HTR-8/SVneo (cell line): ENCODE measurements around the gene CHRNE.
A peak's percentile ranks its signal among the peaks of the same experiment; 100 is the strongest.

Experiments
- DNase-seq: peaks from one replicate; pipeline ENCODE4 v3.0.0; 2011; ENCODE audit warnings: low spot score, mixed read lengths; ENCODE audit not compliant: insufficient read length
- FAIRE-seq: peaks from 2 replicates; lab custom pipeline; 2011; peaks lifted over from hg19 to GRCh38; lab: Jason Lieb, UNC

Gene CHRNE

GRCh38 chr17:4903051-4903818 lies at the start of gene CHRNE:
CHRNE (minus strand) TSS chr17:4903098; CDS start chr17:4903063, 35 bp downstream.
- peak; percentile 77 for DNase-seq
- peak; percentile 93 for FAIRE-seq

DNA sequence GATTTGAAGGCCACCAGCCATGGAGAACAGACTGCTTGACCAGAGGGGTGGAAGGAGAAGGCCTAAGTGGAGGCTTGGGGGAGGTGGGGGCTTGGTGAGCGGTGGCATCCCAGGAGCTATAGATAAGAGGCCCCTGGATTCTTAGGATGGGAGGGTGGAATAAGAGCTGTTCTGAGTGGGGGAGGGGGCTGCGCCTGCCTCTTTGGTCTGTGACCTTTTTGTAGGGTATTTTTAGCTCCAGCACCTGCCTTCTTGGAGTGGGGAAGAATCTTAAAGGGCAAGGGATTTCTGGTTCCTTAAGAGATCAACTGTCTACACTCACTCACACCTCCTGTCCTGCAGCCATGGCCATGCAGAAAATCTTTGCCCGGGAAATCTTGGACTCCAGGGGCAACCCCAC lies 48.6 kb upstream of the CHRNE start:
- DNase-seq (no peak), FAIRE-seq (no peak)

DNA sequence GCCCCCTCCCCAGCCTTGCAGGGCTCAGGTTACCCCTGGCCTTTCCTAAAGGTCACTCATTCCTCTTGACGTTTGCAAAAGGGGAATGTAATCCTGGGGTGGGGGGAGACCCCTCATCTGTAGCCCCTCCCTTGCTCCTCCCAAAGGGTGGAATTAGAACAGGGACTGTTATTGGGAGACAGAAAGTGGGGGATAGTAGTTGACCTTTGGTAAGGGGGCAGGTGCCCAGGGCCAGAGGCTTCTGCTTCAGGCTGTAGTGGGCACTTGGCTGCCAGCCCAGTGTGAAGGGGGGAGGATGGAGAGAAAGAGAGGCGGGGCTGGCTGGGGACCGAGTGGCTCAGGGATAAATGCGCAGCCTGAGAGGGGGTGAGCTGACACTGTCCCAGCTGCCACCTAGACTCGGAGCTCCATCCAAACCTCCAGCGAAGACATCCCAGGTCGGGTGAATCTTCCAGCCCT lies 47.9 kb upstream of the CHRNE start, which contains the start of gene ENO3:
TSS of gene ENO3 (plus strand) at position 374 of the 459 bp plus-strand sequence. CDS start 711 bp downstream, outside the sequence.
- FAIRE-seq, result no peak
- no peak for DNase-seq

GRCh38 chr17:4950075-4950745 lies 47.3 kb upstream of the CHRNE start:
- FAIRE-seq, result no peak

DNA sequence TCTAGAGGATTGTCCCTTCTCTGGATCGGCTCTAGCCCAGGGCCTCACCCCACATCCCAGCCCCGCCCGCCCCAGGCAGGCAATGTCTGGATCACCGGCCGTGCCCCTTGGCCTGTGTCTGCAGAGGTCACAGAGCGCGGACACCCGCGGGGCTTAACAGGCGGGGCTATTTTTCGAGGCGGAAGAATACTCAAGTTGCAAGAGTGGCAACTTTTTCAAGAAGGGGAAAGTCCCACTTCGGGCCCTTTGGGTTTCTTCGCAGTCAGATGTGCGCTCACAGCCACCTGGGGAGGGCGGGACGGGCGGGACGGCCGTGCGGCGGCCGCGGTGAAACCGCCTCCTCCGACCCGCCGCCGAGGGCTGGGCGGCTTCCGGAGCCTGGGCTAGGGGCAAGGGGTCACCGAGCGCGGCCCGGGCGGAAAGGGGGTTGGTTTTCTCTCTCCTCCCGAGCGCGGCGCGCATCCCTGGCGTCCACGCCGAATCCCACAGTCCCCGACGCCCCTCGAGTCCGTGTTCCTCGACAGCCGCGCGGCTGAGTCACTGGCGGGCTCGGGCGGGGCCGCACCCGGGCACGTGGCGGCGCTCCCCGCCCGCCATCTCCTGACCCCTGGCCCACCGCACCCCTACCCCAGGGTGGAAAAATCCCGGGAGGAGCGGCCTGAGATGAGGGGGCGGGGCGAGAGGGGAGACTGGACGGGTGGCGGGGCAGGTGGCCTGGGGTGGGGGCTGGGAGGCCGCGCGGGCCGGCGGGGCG lies 46.6 kb upstream of the CHRNE start:
- FAIRE-seq, result peak; percentile 87
- DNase-seq, result no peak

More at GRCh38 chr17:4950075-4950745, 47.3 kb upstream of the CHRNE start:
- peak; percentile 65 for DNase-seq

DNA sequence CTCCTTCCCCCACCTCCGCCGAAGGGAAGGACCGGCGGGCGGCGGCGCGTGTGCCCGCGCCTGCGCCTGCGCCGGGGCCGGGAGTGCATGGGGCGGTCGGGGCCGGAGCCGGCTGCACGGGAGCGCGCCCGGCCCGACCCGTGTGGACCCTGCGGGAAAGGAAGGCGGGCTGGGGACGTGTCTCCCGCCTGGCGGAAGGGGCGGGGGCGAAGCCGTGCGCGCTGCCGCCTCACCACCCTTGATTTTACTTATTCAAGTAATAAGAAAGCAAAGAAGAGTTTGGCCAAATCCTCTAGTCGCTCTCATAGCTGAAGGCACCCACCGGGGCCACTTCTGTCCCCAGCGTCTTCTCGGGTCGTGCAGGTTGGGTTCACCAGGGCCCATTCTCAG lies 46.0 kb upstream of the CHRNE start:
- peak; percentile 93 for DNase-seq
- FAIRE-seq, result peak; percentile 88

- FAIRE-seq, result peak; percentile 86
- peak; percentile 88 for DNase-seq
Measured at GRCh38 chr17:4948166-4948930, 45.5 kb upstream of the CHRNE start, which contains the start of gene PFN1. PFN1 (minus strand) TSS chr17:4948530; CDS start chr17:4948394, 136 bp downstream.

DNA sequence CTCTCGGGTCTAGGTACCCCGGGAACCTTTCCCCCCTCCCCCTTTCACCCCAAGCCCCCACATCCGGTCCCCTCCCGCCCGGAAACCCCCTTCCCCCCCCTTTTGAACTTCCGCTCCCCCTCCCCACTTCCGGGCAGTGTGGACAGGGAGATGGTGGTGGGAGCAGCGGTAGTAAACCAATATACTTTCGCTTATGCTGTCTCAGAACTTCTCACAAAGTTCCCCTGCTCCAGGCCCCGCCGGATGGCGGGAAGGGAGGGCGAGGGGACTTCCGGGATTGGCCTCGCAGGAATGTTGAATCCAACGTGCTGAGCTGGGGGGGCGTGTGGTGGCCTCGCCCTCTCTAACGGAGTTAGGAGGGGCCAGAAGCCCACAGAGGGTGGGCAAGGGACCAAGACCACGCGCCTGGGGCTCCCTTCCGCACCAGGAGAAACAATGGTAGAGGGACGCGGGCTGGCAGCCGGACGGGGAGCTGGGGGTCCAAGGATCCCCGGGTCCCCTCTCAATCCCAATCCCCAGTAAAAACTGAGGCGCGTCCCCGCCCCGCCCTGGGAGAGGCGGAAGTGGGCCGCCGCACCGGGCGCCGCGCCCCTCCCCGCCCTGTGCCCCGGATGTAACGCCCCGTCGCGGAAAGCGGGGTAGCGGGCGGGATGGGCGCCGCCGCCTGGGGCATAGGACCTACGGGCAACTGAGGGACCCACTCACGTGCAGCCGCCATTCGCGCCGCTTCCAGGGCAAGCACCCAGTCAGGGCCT lies 44.7 kb upstream of the CHRNE start:
- DNase-seq, result no peak

DNA sequence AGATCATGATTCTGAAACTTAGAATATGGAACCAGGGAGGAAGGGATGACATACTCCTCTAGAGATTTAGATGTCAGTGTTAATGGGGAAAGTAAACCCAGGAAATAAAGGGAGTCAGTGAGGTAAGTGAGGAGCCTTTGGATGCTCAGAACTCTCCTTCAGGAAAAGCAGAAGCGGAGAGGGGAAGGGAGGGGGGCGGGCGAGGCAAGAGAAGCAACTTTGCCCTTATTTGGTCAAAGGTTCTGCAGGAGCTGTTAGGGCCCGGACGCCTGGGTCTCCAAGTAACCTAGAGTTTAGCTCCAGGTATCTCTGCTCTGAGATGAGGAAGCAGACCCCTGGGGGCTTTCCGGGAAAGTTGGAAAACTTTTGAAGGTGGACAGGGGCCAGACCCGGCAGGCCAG lies 44.1 kb upstream of the CHRNE start:
- no peak for FAIRE-seq

More for the DNA sequence above, 44.7 kb upstream of the CHRNE start:
- peak; percentile 58 for FAIRE-seq

GRCh38 chr17:4946312-4946976 lies 43.5 kb upstream of the CHRNE start:
- DNase-seq, result no peak
- FAIRE-seq, result no peak

More for the DNA sequence above, 44.1 kb upstream of the CHRNE start:
- no peak for DNase-seq

DNA sequence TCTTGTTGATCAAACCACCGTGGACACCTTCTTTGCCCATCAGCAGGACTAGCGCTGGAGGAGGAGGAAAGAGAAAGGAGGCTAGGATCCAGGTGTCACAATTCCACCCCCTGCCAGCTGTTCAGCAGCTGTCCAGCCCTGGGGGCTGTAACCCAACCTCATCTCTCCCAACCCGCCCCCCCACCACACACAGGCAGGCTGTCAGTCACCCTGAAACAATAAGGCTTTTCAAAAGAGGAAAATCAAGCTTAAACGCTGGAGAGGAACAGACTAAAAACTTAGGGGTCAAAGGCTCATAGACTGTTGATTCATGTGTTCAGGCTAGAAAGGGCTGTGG lies 43.0 kb upstream of the CHRNE start:
- DNase-seq (no peak), FAIRE-seq (no peak)

- peak; percentile 97 for FAIRE-seq
- peak; percentile 87 for DNase-seq
Measured at GRCh38 chr17:4945176-4945943, 42.5 kb upstream of the CHRNE start.

DNA sequence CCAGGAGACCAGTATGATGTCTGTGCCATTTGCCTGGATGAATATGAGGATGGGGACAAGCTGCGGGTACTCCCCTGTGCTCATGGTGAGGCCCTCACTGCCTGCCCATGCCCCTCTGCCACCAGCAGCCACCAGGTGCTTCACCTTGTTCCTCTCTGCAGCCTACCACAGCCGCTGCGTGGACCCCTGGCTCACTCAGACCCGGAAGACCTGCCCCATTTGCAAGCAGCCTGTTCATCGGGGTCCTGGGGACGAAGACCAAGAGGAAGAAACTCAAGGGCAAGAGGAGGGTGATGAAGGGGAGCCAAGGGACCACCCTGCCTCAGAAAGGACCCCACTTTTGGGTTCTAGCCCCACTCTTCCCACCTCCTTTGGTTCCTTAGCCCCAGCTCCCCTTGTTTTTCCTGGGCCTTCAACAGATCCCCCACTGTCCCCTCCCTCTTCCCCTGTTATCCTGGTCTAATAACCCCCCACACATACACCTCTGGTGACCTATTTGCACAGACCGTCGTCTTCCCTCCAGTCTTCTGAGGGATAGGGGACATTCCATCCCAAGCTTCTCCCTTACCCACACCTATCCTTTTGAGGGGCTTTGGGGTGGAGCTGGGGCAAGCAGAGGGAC lies 41.8 kb upstream of the CHRNE start:
- DNase-seq, result no peak
- no peak for FAIRE-seq

DNA sequence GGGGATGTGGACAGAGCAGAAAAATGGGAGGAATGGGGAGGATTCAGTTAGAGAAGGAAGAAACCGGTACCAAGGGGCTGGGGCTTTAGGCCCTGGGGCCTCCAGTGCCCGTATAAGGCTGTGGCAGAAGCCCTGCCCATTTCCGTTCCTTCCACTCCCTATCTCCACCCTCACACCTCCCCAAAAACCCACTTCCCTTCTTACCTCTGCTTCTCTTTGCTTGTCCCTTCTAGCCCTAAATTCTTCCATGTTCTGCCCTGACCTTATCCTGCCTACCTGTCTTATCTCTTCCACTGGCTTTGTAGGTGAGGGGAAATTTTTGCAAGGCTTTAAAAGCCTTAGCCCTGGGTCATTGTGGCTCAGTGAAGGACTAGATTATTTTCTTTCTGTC lies 41.3 kb upstream of the CHRNE start:
- DNase-seq (no peak), FAIRE-seq (no peak)

GRCh38 chr17:4942760-4943508 lies 40.0 kb upstream of the CHRNE start:
- FAIRE-seq, result no peak
- no peak for DNase-seq

DNA sequence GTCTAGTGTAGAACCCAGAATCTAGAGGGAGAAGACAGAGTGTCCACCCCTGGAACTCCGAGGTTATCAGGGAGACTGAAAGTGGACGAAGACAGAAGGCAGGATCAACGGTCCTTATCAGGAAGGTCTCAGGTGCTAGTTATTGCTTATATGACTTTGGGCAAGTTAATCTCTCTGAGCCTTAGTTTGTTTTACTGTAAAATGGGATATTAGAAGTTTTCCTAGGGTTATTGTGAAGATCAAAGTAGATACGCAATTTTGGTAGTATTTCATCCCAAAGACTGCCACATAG lies 38.4 kb upstream of the CHRNE start:
- FAIRE-seq (no peak), DNase-seq (no peak)
